NCI-H146 treated with DMSO at 0.1 percent for 48 hours (cell line): Measurements from ENCODE around the gene RNF141.

Experiments used
- DNase-seq: peaks from one replicate; lab custom pipeline; 2025; ENCODE audit not compliant: unreplicated experiment; lab: John Stamatoyannopoulos, UW

RNF141 gene

GRCh38 chr11:10526974-10527918 is 13.7 kb downstream of the RNF141 start:
- DNase-seq = no peak

- DNase-seq = no peak
Observed at GRCh38 chr11:10524471-10524870, 16.5 kb downstream of the RNF141 start.

- no peak for DNase-seq
Observed at GRCh38 chr11:10522921-10523320, 18.1 kb downstream of the RNF141 start.

- DNase-seq = no peak
Observed at GRCh38 chr11:10522276-10522675, 18.7 kb downstream of the RNF141 start.

- DNase-seq = no peak
Observed at GRCh38 chr11:10520562-10520961, 20.4 kb downstream of the RNF141 start.

GRCh38 chr11:10519630-10520029 is 21.4 kb downstream of the RNF141 start:
- no peak for DNase-seq

GRCh38 chr11:10518891-10519290 is 22.1 kb downstream of the RNF141 start:
- no peak for DNase-seq

GRCh38 chr11:10518123-10518522 is 22.9 kb downstream of the RNF141 start:
- no peak for DNase-seq

- no peak for DNase-seq
Observed at GRCh38 chr11:10515418-10515817, 25.6 kb downstream of the RNF141 start.

- no peak for DNase-seq
Observed at GRCh38 chr11:10514709-10515108, 26.3 kb downstream of the RNF141 start.

- no peak for DNase-seq
Observed at GRCh38 chr11:10514202-10514601, 26.8 kb downstream of the RNF141 start.

- DNase-seq = no peak
Observed at GRCh38 chr11:10511181-10511621, 29.8 kb downstream of the RNF141 start.

- no peak for DNase-seq
Observed at GRCh38 chr11:10506008-10506370, 35.0 kb downstream of the RNF141 start.

GRCh38 chr11:10505278-10506007 is 35.5 kb downstream of the RNF141 start:
- no peak for DNase-seq

- DNase-seq = no peak
Observed at GRCh38 chr11:10504490-10504889, 36.5 kb downstream of the RNF141 start.

GRCh38 chr11:10503777-10504480 is 37.1 kb downstream of the RNF141 start:
- no peak for DNase-seq

- DNase-seq = no peak
Observed at GRCh38 chr11:10503221-10503620, 37.8 kb downstream of the RNF141 start.

- no peak for DNase-seq
Observed at GRCh38 chr11:10502770-10503169, 38.2 kb downstream of the RNF141 start.

- DNase-seq = no peak
Observed at GRCh38 chr11:10502065-10502680, 38.8 kb downstream of the RNF141 start.

- DNase-seq = no peak
Observed at GRCh38 chr11:10500757-10501684, 40.0 kb downstream of the RNF141 start.
